ENCODE data around the gene IL2RG. TPM values are rescaled to one million over a fixed set of nuclear protein-coding genes. Genes with fewer than 3 reads are reported as not detected.
A peak's percentile ranks its signal among the peaks of the same experiment; 100 is the strongest.

IL2RG gene
- total RNA-seq, 1 donor from 2014 or later: 261 TPM

- TF ChIP-seq CTCF (IDR thresholded peaks at IDR 0.05): no peak
- ATAC-seq (ENCODE audit: low read depth): no peak
- H3K27me3 Mint-ChIP-seq: no peaks in the 10 kb centered on the region
- intact Hi-C loops (cut with micrococcal nuclease): no loop called here
- no peak for DNase-seq
- ChIA-PET POLR2A (no interaction called here), CTCF (no interaction called here)
- no peaks in the 10 kb centered on the region for H3K9me3 Mint-ChIP-seq
- no peak overlapping the region for H3K4me3 Mint-ChIP-seq
- H3K36me3 Mint-ChIP-seq (ENCODE audit: low read depth): peaks cover 20% of the 10 kb centered on the region
- no peak overlapping the region for H3K27ac Mint-ChIP-seq
- peaks cover 14% of the 10 kb centered on the region for H3K4me1 Mint-ChIP-seq
These were observed 32.1 kb upstream of the IL2RG start for GRCh38 chrX:71143508-71143907.

GRCh38 chrX:71140440-71140839 is 29.1 kb upstream of the IL2RG start:
- DNase-seq: no peak
- TF ChIP-seq CTCF (IDR thresholded peaks at IDR 0.05): no peak
- Mint-ChIP-seq H3K27ac (no peak overlapping the region), H3K27me3 (no peaks in the 10 kb centered on the region), H3K9me3 (no peaks in the 10 kb centered on the region), H3K4me3 (no peak overlapping the region), H3K36me3 (ENCODE audit: low read depth) (peaks cover 47% of the 10 kb centered on the region), H3K4me1 (peaks cover 6% of the 10 kb centered on the region)
- CTCF ChIA-PET: no interaction called here
- POLR2A ChIA-PET: no interaction called here
- intact Hi-C loops (cut with micrococcal nuclease): no loop called here
- no peak for ATAC-seq (ENCODE audit: low read depth)

GRCh38 chrX:71131510-71131909 is 20.1 kb upstream of the IL2RG start:
- POLR2A ChIA-PET: interaction anchor here (1.6 kb wide), 1 partner anchor 21 kb away, joined by 12 read pairs; the partner anchor contains the start of gene IL2RG
- no peak for TF ChIP-seq CTCF (IDR thresholded peaks at IDR 0.05)
- Mint-ChIP-seq H3K36me3 (ENCODE audit: low read depth) (peaks cover 87% of the 10 kb centered on the region), H3K27ac (no peak overlapping the region), H3K4me1 (peaks cover 9% of the 10 kb centered on the region), H3K9me3 (no peaks in the 10 kb centered on the region), H3K4me3 (no peak overlapping the region), H3K27me3 (no peaks in the 10 kb centered on the region)
- intact Hi-C loops (cut with micrococcal nuclease): no loop called here
- CTCF ChIA-PET: interaction anchor here (3.1 kb wide), 1 partner anchor 31 kb away, joined by 32 read pairs; no protein-coding TSS in a partner anchor
- ATAC-seq (ENCODE audit: low read depth) (no peak), DNase-seq (no peak)

GRCh38 chrX:71128915-71129765 is 17.8 kb upstream of the IL2RG start:
- TF ChIP-seq CTCF (IDR thresholded peaks at IDR 0.05): no peak
- CTCF ChIA-PET: interaction anchor here (0.7 to 3.1 kb wide), 7 partner anchors 10 to 159 kb away, joined by 3 to 32 read pairs (median 3); partner anchors contain the start of gene IL2RG
- H3K36me3 Mint-ChIP-seq (ENCODE audit: low read depth): peaks cover 84% of the 10 kb centered on the region

More at GRCh38 chrX:71128915-71129765, 17.8 kb upstream of the IL2RG start:
- no peak overlapping the region for H3K4me3 Mint-ChIP-seq
- intact Hi-C loops (cut with micrococcal nuclease): loop anchor here (1.0 to 2.0 kb wide), 7 partner anchors 11 to 159 kb away; partner anchors contain the start of genes IL2RG, MED12 and SNX12
- H3K4me1 Mint-ChIP-seq: peaks cover 9% of the 10 kb centered on the region
- H3K27me3 Mint-ChIP-seq: no peaks in the 10 kb centered on the region
- H3K27ac Mint-ChIP-seq: peak overlapping the region; percentile 19
- POLR2A ChIA-PET: interaction anchor here (1.0 to 3.1 kb wide), 7 partner anchors 11 to 32 kb away, joined by 3 to 21 read pairs (median 4); partner anchors contain the start of genes IL2RG and MED12
- DNase-seq (peak; percentile 52), ATAC-seq (ENCODE audit: low read depth) (peak; percentile 94)
- no peaks in the 10 kb centered on the region for H3K9me3 Mint-ChIP-seq
